Hepatocyte (in vitro differentiated cells): ENCODE data around the gene TSHB. TPM values are rescaled to one million over a fixed set of nuclear protein-coding genes. Genes with fewer than 3 reads are reported as not detected.
A peak's percentile ranks its signal among the peaks of the same experiment; 100 is the strongest.

Source experiments
- DNase-seq: peaks from one replicate; pipeline ENCODE4 v3.0.0-alpha.2; 2016; ENCODE audit warnings: low spot score
- H2AFZ ChIP-seq: fragments of 200-600 bp; sonication (generic); 2 replicates; pipeline ENCODE4 v1.6.0; 2016; ENCODE audit warnings: antibody characterized with exemption, mild to moderate bottlenecking
- H3K27ac ChIP-seq: fragments of 200-600 bp; sonication (generic); 2 replicates; pipeline ENCODE4 v1.5.1; 2016; ENCODE audit warnings: mild to moderate bottlenecking
- H3K27me3 ChIP-seq: fragments of 200-600 bp; sonication (generic); 2 replicates; pipeline ENCODE4 v1.6.1; 2016
- H3K36me3 ChIP-seq: fragments of 200-600 bp; sonication (generic); replicated peaks from 2 replicates; pipeline ENCODE4 v1.5.1; 2016; ENCODE audit warnings: low read depth; ENCODE audit not compliant: insufficient read depth
- H3K4me1 ChIP-seq: fragments of 200-600 bp; sonication (generic); 2 replicates; pipeline ENCODE4 v1.5.1; 2016; ENCODE audit warnings: mild to moderate bottlenecking, moderate library complexity; ENCODE audit not compliant: insufficient read depth
- H3K4me2 ChIP-seq: fragments of 200-600 bp; sonication (generic); 2 replicates; pipeline ENCODE4 v1.6.0; 2016
- H3K4me3 ChIP-seq: fragments of 200-600 bp; sonication (generic); 2 replicates; pipeline ENCODE4 v1.5.1; 2016; ENCODE audit warnings: mild to moderate bottlenecking
- H3K79me2 ChIP-seq: fragments of 200-600 bp; sonication (generic); 2 replicates; pipeline ENCODE4 v1.6.0; 2017; ENCODE audit warnings: mild to moderate bottlenecking
- H3K9me2 ChIP-seq: fragments of 200-600 bp; sonication (generic); replicated peaks from 2 replicates; pipeline ENCODE4 v1.6.0; 2017; ENCODE audit warnings: mild to moderate bottlenecking; ENCODE audit not compliant: insufficient read depth
- H3K9me3 ChIP-seq: fragments of 200-600 bp; sonication (generic); 2 replicates; pipeline ENCODE4 v1.5.1; 2016; ENCODE audit warnings: low read depth, mild to moderate bottlenecking
- H4K20me1 ChIP-seq: fragments of 200-600 bp; sonication (generic); 2 replicates; pipeline ENCODE4 v1.6.0; 2016; ENCODE audit warnings: mild to moderate bottlenecking; ENCODE audit not compliant: insufficient read depth, poor library complexity, severe bottlenecking
- CTCF ChIP-seq: fragments of 200-600 bp; sonication (generic); IDR thresholded peaks from 2 replicates; pipeline ENCODE4 v1.5.1; 2016; ENCODE audit warnings: antibody characterized with exemption, mild to moderate bottlenecking; ENCODE audit not compliant: poor library complexity
- EZH2 ChIP-seq: fragments of 200-600 bp; sonication (generic); IDR thresholded peaks from 2 replicates; pipeline ENCODE4 v1.6.1; 2016; ENCODE audit warnings: antibody characterized with exemption, mild to moderate bottlenecking, borderline replicate concordance
- EZH2phosphoT487 ChIP-seq: fragments of 200-600 bp; sonication (generic); IDR thresholded peaks from one replicate; pipeline ENCODE4 v1.6.1; 2018; ENCODE audit warnings: antibody characterized with exemption, mild to moderate bottlenecking, low read depth, moderate library complexity; ENCODE audit not compliant: unreplicated experiment, severe bottlenecking
- WGBS: methylation state at CpG from one replicate; pipeline ENCODE4 v1.1.6; 2016; ENCODE audit warnings: low lambda C conversion rate; ENCODE audit errors: missing lambda C conversion rate; 5-methylcytosine and 5-hydroxymethylcytosine counted together
- polyA plus RNA-seq: library from polyadenylated mRNA; unstranded; fragments of >200 nt; fragmentation: Nextera tagmentation; extraction: Ambion mirVana; gene quantifications from 2 replicates; pipeline ENCODE4 v1.2.1, GENCODE V29; 2016
- total RNA-seq: library from RNA; depleted of rRNA; stranded (reverse); fragments of >200 nt; gene quantifications from 2 replicates; pipeline ENCODE4 v1.2.3, GENCODE V29; 2014

The TSHB gene
- total and polyA plus RNA-seq, 2 experiments from 2014 or later, result 0.71 TPM; not detected in 1

DNA sequence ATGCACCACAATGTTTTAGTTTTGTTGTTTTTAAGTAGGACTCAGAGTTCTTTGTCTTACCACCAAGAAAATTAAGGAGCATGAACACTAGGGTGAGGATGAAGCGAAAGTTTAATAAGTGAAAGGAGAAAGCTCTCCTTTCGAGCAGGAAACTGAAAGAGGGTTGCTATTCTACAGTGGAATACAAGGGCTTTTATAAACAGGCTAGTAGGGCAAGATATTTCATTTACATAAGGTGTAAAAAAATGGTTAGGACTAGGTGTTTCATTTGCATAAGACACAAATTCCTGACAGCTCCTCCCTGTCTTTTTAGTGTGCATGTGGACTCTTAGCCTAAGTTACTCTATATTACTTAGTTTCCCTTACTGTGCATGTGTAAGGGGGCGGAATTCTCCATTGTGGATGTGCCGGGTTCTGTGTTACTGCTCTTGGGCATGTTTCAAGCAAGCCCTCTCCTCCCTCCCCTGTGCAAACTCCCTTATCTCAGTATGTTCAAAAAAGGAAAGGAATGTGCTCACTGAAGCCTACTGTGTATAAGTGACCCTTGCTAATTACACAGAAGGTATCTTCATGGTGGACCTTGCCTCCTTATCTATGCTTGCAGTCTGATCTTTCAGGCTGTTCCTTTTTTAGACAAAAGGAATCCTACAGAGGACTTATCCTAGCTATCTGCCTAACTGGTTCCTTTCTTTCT is 7.3 kb downstream of the TSHB start:
- no peaks in the 10 kb centered on the region for H3K9me2 ChIP-seq
- no peaks in the 10 kb centered on the region for H4K20me1 ChIP-seq
- peaks cover 13% of the 10 kb centered on the region for H3K4me1 ChIP-seq
- H3K4me2 ChIP-seq, result peak overlapping the region; percentile 26
- no peaks in the 10 kb centered on the region for H3K79me2 ChIP-seq
- TF ChIP-seq EZH2phosphoT487, result peak; percentile 70
- no peak for TF ChIP-seq CTCF
- TF ChIP-seq EZH2, result no peak
- H3K27ac ChIP-seq, result peak overlapping the region; percentile 24
- peak; percentile 28 for DNase-seq
- no peak overlapping the region for H2AFZ ChIP-seq
- no peak overlapping the region for H3K4me3 ChIP-seq
- WGBS, result 54% methylated on average over 4 of the region's 4 CpGs
- no peaks in the 10 kb centered on the region for H3K36me3 ChIP-seq
- H3K9me3 ChIP-seq, result no peaks in the 10 kb centered on the region
- no peaks in the 10 kb centered on the region for H3K27me3 ChIP-seq

DNA sequence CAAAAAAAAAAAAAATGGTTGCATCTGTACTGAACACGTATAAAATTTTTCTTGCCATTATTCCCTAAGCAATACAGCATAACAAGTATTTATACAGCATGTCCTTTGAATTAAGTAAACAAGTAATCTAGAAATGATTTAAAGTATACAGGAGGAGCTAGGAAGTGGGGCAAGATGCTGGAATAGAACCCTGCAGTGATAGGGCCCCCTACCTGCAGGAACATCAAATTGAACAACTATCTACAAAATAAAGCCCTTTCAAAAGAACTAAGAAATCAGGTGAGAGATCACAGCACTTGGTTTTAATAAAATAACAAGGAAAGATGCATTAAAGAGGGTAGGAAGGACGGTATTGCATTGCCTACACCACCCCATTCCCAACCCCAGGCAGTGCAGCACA is 10.9 kb downstream of the TSHB start:
- H3K27ac ChIP-seq, result no peak overlapping the region
- no peaks in the 10 kb centered on the region for H3K9me2 ChIP-seq
- H3K4me2 ChIP-seq, result no peak overlapping the region
- TF ChIP-seq EZH2, result no peak
- no peak for TF ChIP-seq EZH2phosphoT487
- TF ChIP-seq CTCF, result no peak
- no peak overlapping the region for H2AFZ ChIP-seq
- H4K20me1 ChIP-seq, result no peaks in the 10 kb centered on the region
- DNase-seq, result no peak
- no peaks in the 10 kb centered on the region for H3K36me3 ChIP-seq
- 74% methylated on average over 2 of the region's 2 CpGs for WGBS
- H3K9me3 ChIP-seq, result no peaks in the 10 kb centered on the region
- no peaks in the 10 kb centered on the region for H3K27me3 ChIP-seq
- H3K79me2 ChIP-seq, result no peaks in the 10 kb centered on the region
- no peak overlapping the region for H3K4me3 ChIP-seq
- peaks cover 13% of the 10 kb centered on the region for H3K4me1 ChIP-seq

DNA sequence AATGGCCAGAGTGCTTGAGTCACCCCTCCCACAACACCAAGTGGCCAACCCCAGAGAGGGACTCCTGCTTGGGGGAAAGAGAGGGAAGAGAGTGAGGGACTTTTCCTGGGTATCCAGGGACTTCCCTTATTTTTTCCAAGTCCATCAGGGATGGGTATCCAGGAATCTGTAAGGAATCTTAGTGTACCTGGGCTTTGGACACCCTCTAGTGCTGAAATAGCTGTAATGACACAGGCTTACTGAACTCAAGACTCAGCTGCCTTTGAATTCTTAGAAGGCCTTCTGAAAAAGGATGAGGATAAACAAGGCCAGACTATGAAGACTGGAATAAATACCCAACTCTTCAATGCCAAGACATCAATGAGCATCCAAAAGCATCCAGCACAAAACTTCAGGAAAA is 12.0 kb downstream of the TSHB start:
- H3K27ac ChIP-seq, result no peak overlapping the region
- no peak for TF ChIP-seq EZH2phosphoT487
- peak; percentile 54 for TF ChIP-seq CTCF
- H3K79me2 ChIP-seq, result no peaks in the 10 kb centered on the region
- no peaks in the 10 kb centered on the region for H3K36me3 ChIP-seq
- no peaks in the 10 kb centered on the region for H3K27me3 ChIP-seq
- DNase-seq, result peak; percentile 48
- H3K4me1 ChIP-seq, result peaks cover 13% of the 10 kb centered on the region
- H3K9me3 ChIP-seq, result no peaks in the 10 kb centered on the region
- H3K9me2 ChIP-seq, result no peaks in the 10 kb centered on the region
- no peak overlapping the region for H2AFZ ChIP-seq
- no peaks in the 10 kb centered on the region for H4K20me1 ChIP-seq
- no peak overlapping the region for H3K4me2 ChIP-seq
- no peak overlapping the region for H3K4me3 ChIP-seq

GRCh38 chr1:115046751-115047150 is 17.1 kb downstream of the TSHB start:
- no peaks in the 10 kb centered on the region for H3K27me3 ChIP-seq
- no peak overlapping the region for H3K4me3 ChIP-seq
- H3K4me1 ChIP-seq, result no peaks in the 10 kb centered on the region
- H3K9me2 ChIP-seq, result no peaks in the 10 kb centered on the region
- no peak for TF ChIP-seq CTCF
- TF ChIP-seq EZH2, result no peak
- TF ChIP-seq EZH2phosphoT487, result no peak
- no peaks in the 10 kb centered on the region for H4K20me1 ChIP-seq
- no peak overlapping the region for H3K27ac ChIP-seq
- DNase-seq, result no peak
- H3K36me3 ChIP-seq, result no peaks in the 10 kb centered on the region
- no peaks in the 10 kb centered on the region for H3K9me3 ChIP-seq
- H2AFZ ChIP-seq, result no peak overlapping the region
- H3K4me2 ChIP-seq, result no peak overlapping the region
- H3K79me2 ChIP-seq, result no peaks in the 10 kb centered on the region
